Naive thymus-derived CD4-positive, alpha-beta T cell (primary cell): ENCODE data around the gene PDSS2. TPM values are rescaled to one million over a fixed set of nuclear protein-coding genes. Genes with fewer than 3 reads are reported as not detected.
A peak's percentile ranks its signal among the peaks of the same experiment; 100 is the strongest.
"Not testable (repeated sequence)": the region's sequence is repeated elsewhere in the genome, so short reads cannot be mapped to it uniquely, and the experiment has no call there.

Experiments used
- ATAC-seq: fragments of 150-1000 bp; cut with Tn5 transposase; 2 replicates; pipeline ENCODE4 v1.10.0; 2021; ENCODE audit warnings: mild to moderate bottlenecking, moderate library complexity
- CTCF ChIA-PET: fragments of 350-600 bp; sonication (Branson Sonifier 250); formaldehyde crosslinking; loops from one replicate; lab custom pipeline; 2021; ENCODE audit warnings: antibody characterized with exemption; lab: Charles Lee
- POLR2A ChIA-PET: fragments of 350-600 bp; sonication (Branson Sonifier 250); formaldehyde crosslinking; loops from one replicate; lab custom pipeline; 2021; ENCODE audit warnings: antibody characterized with exemption, inconsistent platforms; lab: Charles Lee
- DNase-seq, 9 donors: peaks; one replicate each; pipeline versions ENCODE4 v3.0.0 to v3.0.0-alpha.2; 2020 to 2022; ENCODE audit warnings: mixed read lengths in 1 of 9
- H3K27ac ChIP-seq: one replicate; pipeline ENCODE4 v1.7.0; 2013; ENCODE audit warnings: mild to moderate bottlenecking, low read depth, low read length, moderate library complexity
- H3K27me3 ChIP-seq, 2 donors: one replicate each; pipeline ENCODE4 v1.7.0; 2013; ENCODE audit warnings: low read length in 2 of 2, mild to moderate bottlenecking in 2 of 2, moderate library complexity in 2 of 2; ENCODE audit not compliant: control insufficient read depth in 2 of 2, insufficient read depth in 2 of 2
- H3K36me3 ChIP-seq, 3 experiments: 1 replicate in 2 of 3; 2 replicates in 1 of 3; pipeline ENCODE4 v1.7.0; 2013; ENCODE audit warnings: low read length in 3 of 3, mild to moderate bottlenecking in 3 of 3, moderate library complexity in 1 of 3; ENCODE audit not compliant: insufficient read depth in 3 of 3, control insufficient read depth in 2 of 3
- H3K4me1 ChIP-seq, 2 donors: one replicate each; pipeline ENCODE4 v1.7.0; 2013; ENCODE audit warnings: low read length in 2 of 2, mild to moderate bottlenecking in 2 of 2, moderate library complexity in 1 of 2; ENCODE audit not compliant: control insufficient read depth in 2 of 2, insufficient read depth in 2 of 2
- H3K4me3 ChIP-seq: 2 replicates; pipeline ENCODE4 v1.7.0; 2013; ENCODE audit warnings: mild to moderate bottlenecking, low read length
- H3K9me3 ChIP-seq, 3 experiments: 1 replicate in 2 of 3; 2 replicates in 1 of 3; pipeline ENCODE4 v1.7.0; 2013; ENCODE audit warnings: low read length in 3 of 3; ENCODE audit not compliant: control insufficient read depth in 2 of 3
- H3K27ac Mint-ChIP-seq, 9 donors: one replicate each; pipeline ENCODE4 v1.8.0; 2020 to 2022; ENCODE audit warnings: mixed read lengths in 9 of 9, mild to moderate bottlenecking in 8 of 9, moderate library complexity in 5 of 9, inconsistent platforms in 2 of 9
- H3K27me3 Mint-ChIP-seq, 5 donors: one replicate each; pipeline ENCODE4 v1.8.0; 2021 to 2022; ENCODE audit warnings: mixed read lengths in 5 of 5, mild to moderate bottlenecking in 1 of 5
- H3K36me3 Mint-ChIP-seq, 5 donors: one replicate each; pipeline ENCODE4 v1.8.0; 2020 to 2022; ENCODE audit warnings: mixed read lengths in 5 of 5, mild to moderate bottlenecking in 3 of 5, inconsistent platforms in 1 of 5
- H3K4me1 Mint-ChIP-seq, 7 donors: one replicate each; pipeline ENCODE4 v1.8.0; 2020 to 2022; ENCODE audit warnings: mixed read lengths in 7 of 7, mild to moderate bottlenecking in 3 of 7, inconsistent platforms in 1 of 7
- H3K4me3 Mint-ChIP-seq, 10 donors: one replicate each; pipeline ENCODE4 v1.8.0; 2020 to 2022; ENCODE audit warnings: mild to moderate bottlenecking in 10 of 10, mixed read lengths in 10 of 10, moderate library complexity in 6 of 10, inconsistent platforms in 2 of 10
- H3K9me3 Mint-ChIP-seq, 11 donors: one replicate each; pipeline ENCODE4 v1.8.0; 2020 to 2022; ENCODE audit warnings: mixed read lengths in 11 of 11, mild to moderate bottlenecking in 4 of 11, inconsistent platforms in 1 of 11, moderate library complexity in 1 of 11
- intact Hi-C, 2 donors: fragments of 100-400 bp; cut with micrococcal nuclease; formaldehyde crosslinking; loops; one replicate each; pipeline ENCODE4 v1.15.1; 2023
- polyA plus RNA-seq, 2 donors: library from polyadenylated mRNA; unstranded; fragments of 300-500 nt; fragmentation: Illumina TruSeq; gene quantifications; one replicate each; pipeline ENCODE4 v1.2.3, GENCODE V29; 2021
- total RNA-seq, 6 experiments: library from RNA in 5 of 6; stranded (reverse) in 5 of 6; gene quantifications; 1 replicate in 5 of 6; 2 replicates in 1 of 6; pipeline ENCODE4 v1.2.3 and lab custom pipeline; 2021 to 2026

PDSS2 gene
- total and polyA plus RNA-seq, 7 experiments from 2014 or later: 12.0 to 16.6 (median 12.4) TPM

DNA sequence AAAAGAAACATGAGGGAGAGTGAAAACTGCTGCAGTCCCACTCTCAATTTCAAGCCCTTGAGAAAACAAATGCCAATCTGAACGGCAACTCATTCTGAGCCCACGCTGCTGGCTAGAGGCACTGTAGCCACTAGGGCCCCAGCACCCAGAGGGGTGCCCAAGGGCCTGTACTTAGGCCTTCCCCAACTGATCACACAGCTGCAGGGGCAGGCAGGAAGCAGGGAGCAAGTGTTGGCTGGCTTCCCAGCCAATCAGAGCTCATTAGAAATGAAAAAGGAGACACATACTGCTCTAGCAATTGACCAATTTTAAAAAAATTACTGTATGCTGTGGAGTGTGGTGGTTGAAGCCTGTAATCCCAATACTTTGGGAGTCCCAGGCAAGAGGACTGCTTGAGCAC, 340.4 kb downstream of the PDSS2 start:
- ChIA-PET POLR2A (no interaction called here), CTCF (no interaction called here)
- Mint-ChIP-seq H3K27me3 (peaks cover 0 to 22% (median 7%) of the 10 kb centered on the region in 5 donors), H3K4me1 (peaks cover 5 to 14% (median 11%) of the 10 kb centered on the region in 7 donors), H3K36me3 (no peaks in the 10 kb centered on the region), H3K27ac (no peak overlapping the region), H3K4me3 (no peak overlapping the region), H3K9me3 (peaks cover 0 to under 1% (median 0%) of the 10 kb centered on the region in 11 donors)
- ATAC-seq (no peak), DNase-seq (no peak)
- Histone ChIP-seq H3K9me3 (no peaks in the 10 kb centered on the region), H3K4me1 (peaks cover 9 to 10% of the 10 kb centered on the region in 2 donors), H3K4me3 (no peak overlapping the region), H3K27ac (no peak overlapping the region), H3K27me3 (no peaks in the 10 kb centered on the region), H3K36me3 (no peaks in the 10 kb centered on the region)
- intact Hi-C loops: loop anchor here (10.0 kb wide), 6 partner anchors 594 to 1146 kb away; partner anchors contain the start of genes ATG5 (in 1 of the 2) and SNX3 (in 1 of the 2)

DNA sequence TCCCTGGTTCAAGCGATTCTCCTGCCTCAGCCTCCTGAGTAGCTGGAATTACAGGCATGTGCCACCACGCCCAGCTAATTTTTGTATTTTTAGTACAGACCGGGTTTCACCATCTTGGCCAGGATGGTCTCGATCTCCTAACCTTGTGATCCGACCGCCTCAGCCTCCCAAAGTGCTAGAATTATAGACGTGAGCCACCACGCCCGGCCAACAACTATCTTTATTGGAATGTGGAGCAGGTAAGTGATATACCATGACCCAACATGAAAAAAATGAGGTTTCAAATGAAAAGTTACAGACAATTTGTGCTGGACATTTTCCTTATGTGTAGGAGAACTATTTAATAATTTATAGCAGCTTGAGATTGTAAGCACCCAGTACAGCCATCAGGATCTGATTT, 340.8 kb downstream of the PDSS2 start:
- CTCF ChIA-PET: interaction anchor here (0.6 kb wide), 1 partner anchor 79 kb away, joined by 3 read pairs; no protein-coding TSS in a partner anchor
- peaks cover 0 to 22% (median 7%) of the 10 kb centered on the region in 5 donors for H3K27me3 Mint-ChIP-seq
- H3K4me1 ChIP-seq: peaks cover 13 to 14% of the 10 kb centered on the region in 2 donors
- H3K4me3 ChIP-seq, H3K36me3 ChIP-seq, ATAC-seq, H3K27ac Mint-ChIP-seq, H3K27me3 ChIP-seq, H3K27ac ChIP-seq, H3K4me3 Mint-ChIP-seq, DNase-seq, H3K9me3 ChIP-seq, H3K9me3 Mint-ChIP-seq, POLR2A ChIA-PET, H3K36me3 Mint-ChIP-seq: not testable (repeated sequence)
- intact Hi-C loops: loop anchor here (10.0 kb wide), 6 partner anchors 594 to 1146 kb away; partner anchors contain the start of genes ATG5 (in 1 of the 2) and SNX3 (in 1 of the 2)
- peaks cover 8 to 19% (median 14%) of the 10 kb centered on the region in 7 donors for H3K4me1 Mint-ChIP-seq

DNA sequence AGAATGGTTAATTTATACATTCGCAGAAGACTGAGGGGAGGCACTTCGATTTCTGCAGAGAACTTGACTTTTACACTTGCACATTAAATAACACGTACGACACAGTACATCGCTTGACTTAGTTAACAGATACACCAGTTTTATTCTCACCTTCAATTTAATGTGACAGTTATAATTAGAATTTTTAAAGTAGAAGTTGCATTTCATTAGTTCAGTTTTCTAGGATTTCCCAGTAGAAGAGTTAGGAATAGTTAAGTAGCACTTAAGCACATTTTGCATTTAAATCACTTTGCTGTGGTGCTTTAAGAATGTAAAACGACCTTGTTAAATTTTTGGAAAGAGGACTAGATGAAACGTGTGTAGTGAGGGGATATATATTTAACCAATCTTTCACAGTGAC, 342.4 kb downstream of the PDSS2 start:
- POLR2A ChIA-PET: interaction anchor here (0.7 kb wide), 1 partner anchor 713 kb away, joined by 3 read pairs; no protein-coding TSS in a partner anchor
- ATAC-seq (no peak), DNase-seq (no peak)
- H3K9me3 Mint-ChIP-seq: peaks cover 0 to 2% (median 0%) of the 10 kb centered on the region in 11 donors
- peaks cover 0 to 22% (median 7%) of the 10 kb centered on the region in 5 donors for H3K27me3 Mint-ChIP-seq
- peak overlapping the region in 9 of 10 donors; percentile 84 to 90 (median 87) for H3K4me3 Mint-ChIP-seq
- H3K36me3 Mint-ChIP-seq: no peaks in the 10 kb centered on the region
- peaks cover 14% of the 10 kb centered on the region in 2 donors for H3K4me1 ChIP-seq
- no peaks in the 10 kb centered on the region for H3K36me3 ChIP-seq
- H3K27me3 ChIP-seq: no peaks in the 10 kb centered on the region
- intact Hi-C loops: loop anchor here (1.0 to 10.0 kb wide), 8 partner anchors 342 to 1148 kb away; partner anchors contain the start of genes ATG5 (in 1 of the 2), PDSS2 (in 1 of the 2) and SNX3 (in 1 of the 2)
- H3K27ac Mint-ChIP-seq: peak overlapping the region in 1 of 9 donors; percentile 73
- peak overlapping the region; percentile 63 for H3K4me3 ChIP-seq
- CTCF ChIA-PET: no interaction called here
- peaks cover 8 to 21% (median 18%) of the 10 kb centered on the region in 7 donors for H3K4me1 Mint-ChIP-seq
- H3K9me3 ChIP-seq: no peaks in the 10 kb centered on the region
- no peak overlapping the region for H3K27ac ChIP-seq

DNA sequence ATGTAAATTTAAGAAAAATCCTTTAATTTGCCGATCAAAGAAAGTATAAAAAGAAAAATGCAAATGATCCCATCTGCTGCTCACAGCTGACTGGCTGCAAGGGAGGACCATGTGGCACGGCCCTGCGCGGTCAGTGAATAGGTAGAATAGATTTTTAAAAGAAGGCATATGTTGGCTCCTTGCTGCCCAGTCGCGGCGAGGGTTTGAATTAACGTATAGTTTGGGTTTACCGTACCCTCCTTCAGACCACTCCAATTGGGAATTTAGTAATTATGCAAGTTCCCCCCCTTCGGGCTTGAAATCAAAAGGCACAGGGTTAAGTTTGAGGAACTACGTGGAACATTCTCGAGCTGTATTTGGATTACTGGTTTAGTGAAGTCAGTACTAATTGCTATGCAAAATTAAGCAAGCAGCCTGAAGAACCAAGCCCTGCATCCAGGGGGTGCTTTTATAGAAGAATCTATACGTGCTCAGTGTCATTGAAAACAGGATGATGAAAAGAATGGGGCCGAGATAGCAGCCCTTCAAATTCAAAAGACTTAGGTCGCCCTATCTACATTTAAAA, 343.0 kb downstream of the PDSS2 start:
- Histone ChIP-seq H3K27ac (no peak overlapping the region), H3K27me3 (no peaks in the 10 kb centered on the region), H3K4me3 (peak overlapping the region; percentile 63), H3K4me1 (peaks cover 14% of the 10 kb centered on the region in 2 donors), H3K9me3 (no peaks in the 10 kb centered on the region), H3K36me3 (no peaks in the 10 kb centered on the region)
- ChIA-PET CTCF (interaction anchor here (0.6 to 1.0 kb wide), 2 partner anchors 9 to 677 kb away, joined by 3 read pairs; no protein-coding TSS in a partner anchor), POLR2A (interaction anchor here (0.6 to 0.7 kb wide), 2 partner anchors 10 to 713 kb away, joined by 3 to 4 read pairs; no protein-coding TSS in a partner anchor)
- intact Hi-C loops: loop anchor here (1.0 to 10.0 kb wide), 8 partner anchors 343 to 1148 kb away; partner anchors contain the start of genes ATG5 (in 1 of the 2), PDSS2 (in 1 of the 2) and SNX3 (in 1 of the 2)
- Mint-ChIP-seq H3K27ac (peak overlapping the region in 3 of 9 donors; percentile 24 to 73 (median 38)), H3K27me3 (peaks cover 0 to 22% (median 7%) of the 10 kb centered on the region in 5 donors), H3K9me3 (peaks cover 0 to 2% (median 0%) of the 10 kb centered on the region in 11 donors), H3K4me3 (peak overlapping the region; percentile 78 to 90 (median 86)), H3K36me3 (no peaks in the 10 kb centered on the region), H3K4me1 (peaks cover 8 to 21% (median 18%) of the 10 kb centered on the region in 7 donors)
- ATAC-seq: peak; percentile 35
- DNase-seq: peak in 6 of 9 donors; percentile 13 to 37 (median 20)

DNA sequence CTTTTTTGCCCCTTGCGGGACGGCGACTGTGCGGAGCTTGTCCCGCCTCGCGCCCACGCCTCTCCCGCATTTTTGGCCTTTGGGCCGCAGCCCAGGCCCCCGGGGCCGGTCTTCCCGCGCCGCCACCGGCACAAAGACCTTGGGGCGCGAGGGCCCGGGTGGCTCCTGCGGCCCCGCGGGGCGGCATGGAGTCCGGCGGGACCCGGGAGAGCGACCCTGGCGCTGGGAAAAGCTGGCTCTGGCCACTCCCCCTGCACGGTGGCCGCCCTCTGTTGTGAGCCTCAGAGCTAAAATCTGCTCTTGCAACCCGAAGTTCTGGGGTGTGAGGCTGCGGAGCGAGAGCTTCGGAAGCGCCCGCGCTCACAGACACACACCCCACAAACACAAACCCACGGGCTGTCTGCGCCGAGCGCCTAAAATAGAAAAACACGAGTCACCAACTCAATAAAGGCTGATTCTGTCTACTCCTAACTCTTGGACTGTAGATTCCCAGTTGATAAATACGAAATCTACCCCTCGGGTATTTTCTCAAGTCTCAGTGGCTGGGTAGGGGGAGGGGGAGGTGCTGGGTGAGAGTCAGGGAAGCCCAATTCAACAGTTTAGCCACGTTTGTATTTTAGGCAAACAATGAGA, 343.6 kb downstream of the PDSS2 start:
- ChIA-PET CTCF (interaction anchor here (0.6 to 1.0 kb wide), 3 partner anchors 10 to 677 kb away, joined by 3 read pairs; no protein-coding TSS in a partner anchor), POLR2A (interaction anchor here (0.5 to 0.6 kb wide), 2 partner anchors 10 to 837 kb away, joined by 3 to 4 read pairs; no protein-coding TSS in a partner anchor)
- ATAC-seq (no peak), DNase-seq (peak in 7 of 9 donors; percentile 12 to 51 (median 24))
- peaks cover 8 to 21% (median 18%) of the 10 kb centered on the region in 7 donors for H3K4me1 Mint-ChIP-seq
- Histone ChIP-seq H3K4me1 (peaks cover 14% of the 10 kb centered on the region in 2 donors), H3K4me3 (peak overlapping the region; percentile 63), H3K36me3 (no peaks in the 10 kb centered on the region), H3K27me3 (no peaks in the 10 kb centered on the region), H3K27ac (no peak overlapping the region), H3K9me3 (no peaks in the 10 kb centered on the region)
- peak overlapping the region in 3 of 9 donors; percentile 24 to 73 (median 38) for H3K27ac Mint-ChIP-seq
- no peaks in the 10 kb centered on the region for H3K36me3 Mint-ChIP-seq
- H3K9me3 Mint-ChIP-seq: peaks cover 0 to 2% (median 0%) of the 10 kb centered on the region in 11 donors
- peaks cover 0 to 22% (median 7%) of the 10 kb centered on the region in 5 donors for H3K27me3 Mint-ChIP-seq
- intact Hi-C loops: loop anchor here (1.0 to 10.0 kb wide), 12 partner anchors 55 to 1149 kb away; partner anchors contain the start of genes PDSS2 (in 2 of the 2), ATG5 (in 1 of the 2), QRSL1 (in 1 of the 2) and RTN4IP1 (in 1 of the 2)
- peak overlapping the region; percentile 78 to 90 (median 86) for H3K4me3 Mint-ChIP-seq
